SK-N-MC (cell line): ENCODE measurements around the gene SLC66A2.

Source experiments
- EZH2 ChIP-seq: fragments of 200-600 bp; sonication (generic); IDR thresholded peaks from one replicate; pipeline ENCODE4 v1.6.1; 2017; ENCODE audit warnings: antibody characterized with exemption
- POLR2AphosphoS5 ChIP-seq: IDR thresholded peaks from 2 replicates; pipeline ENCODE4 v1.6.1; 2012; ENCODE audit warnings: mild to moderate bottlenecking, low read depth, low read length, borderline replicate concordance

GRCh38 chr18:79954791-79955190, 3.3 kb upstream of the SLC66A2 start:
- TF ChIP-seq EZH2 (no peak), POLR2AphosphoS5 (no peak)
